ENCODE results near the gene CIAPIN1. TPM values are rescaled to one million over a fixed set of nuclear protein-coding genes. Genes with fewer than 3 reads are reported as not detected.

The CIAPIN1 gene
- 46.3 TPM for polyA plus RNA-seq (2013, experiment 1 of 2)
- 50.2 TPM for polyA plus RNA-seq (2013, experiment 2 of 2)

GRCh38 chr16:57447186-57447962 is at the start of gene CIAPIN1, which contains the start of gene COQ9:
Gene CIAPIN1, minus strand, starts transcription at chr16:57447385. Its CDS starts 6,457 bp downstream, at chr16:57440928.
Gene COQ9, plus strand, starts transcription at chr16:57447479. Its CDS starts 27 bp downstream, at chr16:57447506.
- Histone ChIP-seq H3K36me3 (ENCODE audit: control insufficient read depth, insufficient read depth, low read length) (no peaks in the 10 kb centered on the region), H3K4me2 (ENCODE audit: low read length) (peak within 1 kb of the TSS; percentile 90), H3K23ac (ENCODE audit: low read length) (peak within 1 kb of the TSS; percentile 92), H4K8ac (ENCODE audit: low read depth, low read length) (no peak within 1 kb of the TSS), H3K18ac (ENCODE audit: low read length) (peak within 1 kb of the TSS; percentile 45), H4K5ac (ENCODE audit: low read length) (no peak within 1 kb of the TSS), H2BK15ac (replicated peaks; ENCODE audit: low read depth) (no peak within 1 kb of the TSS), H3K4ac (ENCODE audit: low read depth, low read length) (peak within 1 kb of the TSS; percentile 86), H3K9ac (ENCODE audit: low read length) (peak within 1 kb of the TSS; percentile 96), H3K4me1 (ENCODE audit: control insufficient read depth, low read depth, low read length) (peaks cover 4% of the 10 kb centered on the region), H2BK120ac (ENCODE audit: low read depth, low read length) (no peak within 1 kb of the TSS), H3K27ac (ENCODE audit: low read depth, low read length) (peak within 1 kb of the TSS; percentile 13), H2AK5ac (ENCODE audit: low read length) (peak within 1 kb of the TSS; percentile 83), H3K56ac (ENCODE audit: low read length) (peak within 1 kb of the TSS; percentile 94), H3K79me1 (ENCODE audit: low read length) (peaks cover 12% of the 10 kb centered on the region), H3K27me3 (ENCODE audit: insufficient read depth, low read length, poor library complexity) (no peaks in the 10 kb centered on the region), H3K79me2 (ENCODE audit: control insufficient read depth, insufficient read depth, low read length) (peaks cover 13% of the 10 kb centered on the region), H3K4me3 (ENCODE audit: low read length) (peak within 1 kb of the TSS; percentile 80), H2BK5ac (ENCODE audit: low read length) (no peak within 1 kb of the TSS)
- peak; percentile 97 for DNase-seq
- no CpG with 5 or more reads among the region's 68 CpGs for WGBS (ENCODE audit: extremely low coverage, insufficient coverage, low lambda C conversion rate)

- H3K27me3 ChIP-seq (ENCODE audit: insufficient read depth, low read length, poor library complexity): no peaks in the 10 kb centered on the region
- no peak overlapping the region for H3K18ac ChIP-seq (ENCODE audit: low read length)
- no peaks in the 10 kb centered on the region for H3K4me1 ChIP-seq (ENCODE audit: control insufficient read depth, low read depth, low read length)
- H3K9ac ChIP-seq (ENCODE audit: low read length): no peak overlapping the region
- H3K79me1 ChIP-seq (ENCODE audit: low read length): no peaks in the 10 kb centered on the region
- DNase-seq: no peak
- H2AK5ac ChIP-seq (ENCODE audit: low read length): no peak overlapping the region
- H4K8ac ChIP-seq (ENCODE audit: low read depth, low read length): no peak overlapping the region
- H3K79me2 ChIP-seq (ENCODE audit: control insufficient read depth, insufficient read depth, low read length): no peaks in the 10 kb centered on the region
- H2BK120ac ChIP-seq (ENCODE audit: low read depth, low read length): no peak overlapping the region
- no peak overlapping the region for H3K56ac ChIP-seq (ENCODE audit: low read length)
- H3K4me2 ChIP-seq (ENCODE audit: low read length): no peak overlapping the region
- no peaks in the 10 kb centered on the region for H3K36me3 ChIP-seq (ENCODE audit: control insufficient read depth, insufficient read depth, low read length)
- no peak overlapping the region for H3K27ac ChIP-seq (ENCODE audit: low read depth, low read length)
- H3K4me3 ChIP-seq (ENCODE audit: low read length): no peak overlapping the region
- WGBS (ENCODE audit: extremely low coverage, insufficient coverage, low lambda C conversion rate): no CpG with 5 or more reads among the region's 4 CpGs
- no peak overlapping the region for H2BK5ac ChIP-seq (ENCODE audit: low read length)
- H2BK15ac ChIP-seq (replicated peaks; ENCODE audit: low read depth): no peak overlapping the region
- H3K23ac ChIP-seq (ENCODE audit: low read length): no peak overlapping the region
- H4K5ac ChIP-seq (ENCODE audit: low read length): no peak overlapping the region
- H3K4ac ChIP-seq (ENCODE audit: low read depth, low read length): no peak overlapping the region
Observed at GRCh38 chr16:57493767-57494166, 46.6 kb upstream of the CIAPIN1 start.

- Histone ChIP-seq H3K56ac (ENCODE audit: low read length) (no peak overlapping the region), H4K8ac (ENCODE audit: low read depth, low read length) (no peak overlapping the region), H3K4ac (ENCODE audit: low read depth, low read length) (no peak overlapping the region), H3K79me2 (ENCODE audit: control insufficient read depth, insufficient read depth, low read length) (no peaks in the 10 kb centered on the region), H3K79me1 (ENCODE audit: low read length) (no peaks in the 10 kb centered on the region), H3K18ac (ENCODE audit: low read length) (no peak overlapping the region), H3K4me1 (ENCODE audit: control insufficient read depth, low read depth, low read length) (peaks cover 1% of the 10 kb centered on the region), H2AK5ac (ENCODE audit: low read length) (no peak overlapping the region), H4K5ac (ENCODE audit: low read length) (no peak overlapping the region), H3K27ac (ENCODE audit: low read depth, low read length) (no peak overlapping the region), H2BK120ac (ENCODE audit: low read depth, low read length) (no peak overlapping the region), H2BK5ac (ENCODE audit: low read length) (no peak overlapping the region), H3K27me3 (ENCODE audit: insufficient read depth, low read length, poor library complexity) (no peaks in the 10 kb centered on the region), H3K36me3 (ENCODE audit: control insufficient read depth, insufficient read depth, low read length) (no peaks in the 10 kb centered on the region), H3K23ac (ENCODE audit: low read length) (no peak overlapping the region), H3K4me2 (ENCODE audit: low read length) (no peak overlapping the region), H3K4me3 (ENCODE audit: low read length) (no peak overlapping the region), H2BK15ac (replicated peaks; ENCODE audit: low read depth) (no peak overlapping the region), H3K9ac (ENCODE audit: low read length) (no peak overlapping the region)
- WGBS (ENCODE audit: extremely low coverage, insufficient coverage, low lambda C conversion rate): no CpG with 5 or more reads among the region's 5 CpGs
- DNase-seq: no peak
Observed at GRCh38 chr16:57489229-57489628, 42.0 kb upstream of the CIAPIN1 start.

- WGBS (ENCODE audit: extremely low coverage, insufficient coverage, low lambda C conversion rate): no CpG with 5 or more reads among the region's 8 CpGs
- no peak overlapping the region for H3K4ac ChIP-seq (ENCODE audit: low read depth, low read length)
- H2BK15ac ChIP-seq (replicated peaks; ENCODE audit: low read depth): no peak overlapping the region
- H2BK120ac ChIP-seq (ENCODE audit: low read depth, low read length): no peak overlapping the region
- H2AK5ac ChIP-seq (ENCODE audit: low read length): no peak overlapping the region
- peaks cover 1% of the 10 kb centered on the region for H3K4me1 ChIP-seq (ENCODE audit: control insufficient read depth, low read depth, low read length)
- no peaks in the 10 kb centered on the region for H3K79me2 ChIP-seq (ENCODE audit: control insufficient read depth, insufficient read depth, low read length)
- H3K18ac ChIP-seq (ENCODE audit: low read length): no peak overlapping the region
- no peak overlapping the region for H3K4me3 ChIP-seq (ENCODE audit: low read length)
- no peak overlapping the region for H3K23ac ChIP-seq (ENCODE audit: low read length)
- no peaks in the 10 kb centered on the region for H3K27me3 ChIP-seq (ENCODE audit: insufficient read depth, low read length, poor library complexity)
- H4K8ac ChIP-seq (ENCODE audit: low read depth, low read length): no peak overlapping the region
- peak overlapping the region; percentile 52 for H3K56ac ChIP-seq (ENCODE audit: low read length)
- no peak overlapping the region for H3K9ac ChIP-seq (ENCODE audit: low read length)
- no peak overlapping the region for H4K5ac ChIP-seq (ENCODE audit: low read length)
- H3K36me3 ChIP-seq (ENCODE audit: control insufficient read depth, insufficient read depth, low read length): no peaks in the 10 kb centered on the region
- H2BK5ac ChIP-seq (ENCODE audit: low read length): no peak overlapping the region
- no peak for DNase-seq
- no peaks in the 10 kb centered on the region for H3K79me1 ChIP-seq (ENCODE audit: low read length)
- H3K4me2 ChIP-seq (ENCODE audit: low read length): no peak overlapping the region
- H3K27ac ChIP-seq (ENCODE audit: low read depth, low read length): no peak overlapping the region
Observed at GRCh38 chr16:57486858-57487834, 40.0 kb upstream of the CIAPIN1 start.

- Histone ChIP-seq H2BK5ac (ENCODE audit: low read length) (no peak within 1 kb of the TSS), H3K4me1 (ENCODE audit: control insufficient read depth, low read depth, low read length) (peaks cover 1% of the 10 kb centered on the region), H3K79me1 (ENCODE audit: low read length) (no peaks in the 10 kb centered on the region), H2AK5ac (ENCODE audit: low read length) (no peak within 1 kb of the TSS), H2BK120ac (ENCODE audit: low read depth, low read length) (no peak within 1 kb of the TSS), H3K4me3 (ENCODE audit: low read length) (peak within 1 kb of the TSS; percentile 74), H3K56ac (ENCODE audit: low read length) (peak within 1 kb of the TSS; percentile 59), H4K5ac (ENCODE audit: low read length) (no peak within 1 kb of the TSS), H3K27me3 (ENCODE audit: insufficient read depth, low read length, poor library complexity) (no peaks in the 10 kb centered on the region), H3K79me2 (ENCODE audit: control insufficient read depth, insufficient read depth, low read length) (no peaks in the 10 kb centered on the region), H4K8ac (ENCODE audit: low read depth, low read length) (no peak within 1 kb of the TSS), H3K4me2 (ENCODE audit: low read length) (peak within 1 kb of the TSS; percentile 92), H3K4ac (ENCODE audit: low read depth, low read length) (no peak within 1 kb of the TSS), H3K27ac (ENCODE audit: low read depth, low read length) (no peak within 1 kb of the TSS), H3K36me3 (ENCODE audit: control insufficient read depth, insufficient read depth, low read length) (no peaks in the 10 kb centered on the region), H2BK15ac (replicated peaks; ENCODE audit: low read depth) (no peak within 1 kb of the TSS), H3K9ac (ENCODE audit: low read length) (peak within 1 kb of the TSS; percentile 86), H3K18ac (ENCODE audit: low read length) (peak within 1 kb of the TSS; percentile 1), H3K23ac (ENCODE audit: low read length) (peak within 1 kb of the TSS; percentile 50)
- no CpG with 5 or more reads among the region's 73 CpGs for WGBS (ENCODE audit: extremely low coverage, insufficient coverage, low lambda C conversion rate)
- peak; percentile 75 for DNase-seq
Observed at GRCh38 chr16:57485916-57486857, 39.0 kb upstream of the CIAPIN1 start, which contains the start of gene DOK4. Gene DOK4, minus strand, starts transcription at chr16:57486493. Its CDS starts 6,986 bp downstream, at chr16:57479507.
